Neutrophil (primary cell): ENCODE results near the gene PDE4D.
"Not testable (repeated sequence)": the region's sequence is repeated elsewhere in the genome, so short reads cannot be mapped to it uniquely, and the experiment has no call there.

Experiments
- H3K27ac ChIP-seq: fragments of 200-600 bp; sonication (generic); 2 replicates; pipeline ENCODE4 v1.5.1; 2016; ENCODE audit warnings: mild to moderate bottlenecking, moderate library complexity
- H3K27me3 ChIP-seq: fragments of 200-600 bp; sonication (generic); 2 replicates; pipeline ENCODE4 v1.6.0; 2016; ENCODE audit warnings: mild to moderate bottlenecking
- H3K36me3 ChIP-seq: fragments of 200-600 bp; sonication (generic); 2 replicates; pipeline ENCODE4 v1.5.1; 2017
- H3K4me1 ChIP-seq, 2 experiments: fragments of 200-600 bp in 1 of 2; sonication (generic) in 1 of 2; 1 replicate in 1 of 2; 2 replicates in 1 of 2; pipeline versions ENCODE4 v1.5.1 to v1.6.1; 2013 to 2016; ENCODE audit warnings: low read depth in 1 of 2, low read length in 1 of 2, mild to moderate bottlenecking in 1 of 2, moderate library complexity in 1 of 2; ENCODE audit not compliant: control insufficient read depth in 1 of 2, insufficient read depth in 1 of 2
- H3K4me3 ChIP-seq, 2 experiments: fragments of 200-600 bp in 1 of 2; sonication (generic) in 1 of 2; 1 replicate in 1 of 2; 2 replicates in 1 of 2; pipeline ENCODE4 v1.5.1; 2013 to 2016; ENCODE audit warnings: low read depth in 1 of 2, low read length in 1 of 2, mild to moderate bottlenecking in 1 of 2, moderate library complexity in 1 of 2
- H3K9me3 ChIP-seq: fragments of 200-600 bp; sonication (generic); 2 replicates; pipeline ENCODE4 v1.5.1; 2016
- TF ChIP-seq, protein P1 (sequence below): fragments of 200-600 bp; sonication (generic); IDR thresholded peaks from 2 replicates; pipeline ENCODE4 v1.5.1; 2016; ENCODE audit warnings: antibody characterized with exemption

The PDE4D gene

DNA sequence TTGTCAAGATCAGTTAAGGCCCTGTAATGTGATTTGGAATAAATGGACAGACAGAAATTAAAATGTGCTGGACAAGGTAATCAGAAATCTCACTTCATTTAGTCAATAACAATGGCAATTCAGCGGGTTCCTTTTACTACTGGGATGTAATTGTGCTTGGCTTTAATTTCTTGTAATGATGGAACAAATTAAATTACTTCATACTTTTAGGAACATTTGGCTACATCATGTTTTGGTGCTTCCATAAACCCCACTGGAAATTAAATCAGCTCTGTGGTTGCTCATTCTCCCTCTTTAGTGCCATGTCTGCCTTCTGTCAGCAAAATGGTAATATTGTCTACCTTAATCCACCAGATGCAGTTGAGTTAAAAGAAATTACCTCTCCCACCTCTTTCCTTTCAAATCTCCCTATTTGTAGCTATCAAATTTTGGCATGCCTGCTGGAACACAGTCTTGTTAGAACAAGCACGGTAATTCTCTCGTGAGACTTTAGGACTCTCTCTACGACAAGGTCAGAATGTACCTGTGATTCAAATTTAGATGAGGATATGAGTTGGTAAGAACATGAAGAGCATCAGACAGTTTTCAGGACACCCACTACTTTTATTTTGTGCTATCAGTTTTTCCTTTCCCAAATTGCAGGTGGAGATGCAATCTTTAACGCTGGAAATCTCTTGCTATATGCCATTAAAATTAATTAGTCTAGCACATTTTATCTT, 834.4 kb downstream of the PDE4D start:
- no peak overlapping the region for H3K4me3 ChIP-seq
- TF ChIP-seq, protein P1, sequence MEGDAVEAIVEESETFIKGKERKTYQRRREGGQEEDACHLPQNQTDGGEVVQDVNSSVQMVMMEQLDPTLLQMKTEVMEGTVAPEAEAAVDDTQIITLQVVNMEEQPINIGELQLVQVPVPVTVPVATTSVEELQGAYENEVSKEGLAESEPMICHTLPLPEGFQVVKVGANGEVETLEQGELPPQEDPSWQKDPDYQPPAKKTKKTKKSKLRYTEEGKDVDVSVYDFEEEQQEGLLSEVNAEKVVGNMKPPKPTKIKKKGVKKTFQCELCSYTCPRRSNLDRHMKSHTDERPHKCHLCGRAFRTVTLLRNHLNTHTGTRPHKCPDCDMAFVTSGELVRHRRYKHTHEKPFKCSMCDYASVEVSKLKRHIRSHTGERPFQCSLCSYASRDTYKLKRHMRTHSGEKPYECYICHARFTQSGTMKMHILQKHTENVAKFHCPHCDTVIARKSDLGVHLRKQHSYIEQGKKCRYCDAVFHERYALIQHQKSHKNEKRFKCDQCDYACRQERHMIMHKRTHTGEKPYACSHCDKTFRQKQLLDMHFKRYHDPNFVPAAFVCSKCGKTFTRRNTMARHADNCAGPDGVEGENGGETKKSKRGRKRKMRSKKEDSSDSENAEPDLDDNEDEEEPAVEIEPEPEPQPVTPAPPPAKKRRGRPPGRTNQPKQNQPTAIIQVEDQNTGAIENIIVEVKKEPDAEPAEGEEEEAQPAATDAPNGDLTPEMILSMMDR = no peak
- H3K36me3 ChIP-seq = peaks cover 9% of the 10 kb centered on the region
- peaks cover 3 to 7% of the 10 kb centered on the region in 2 experiments for H3K4me1 ChIP-seq
- no peaks in the 10 kb centered on the region for H3K27me3 ChIP-seq
- H3K27ac ChIP-seq = no peak overlapping the region
- H3K9me3 ChIP-seq = no peaks in the 10 kb centered on the region

DNA sequence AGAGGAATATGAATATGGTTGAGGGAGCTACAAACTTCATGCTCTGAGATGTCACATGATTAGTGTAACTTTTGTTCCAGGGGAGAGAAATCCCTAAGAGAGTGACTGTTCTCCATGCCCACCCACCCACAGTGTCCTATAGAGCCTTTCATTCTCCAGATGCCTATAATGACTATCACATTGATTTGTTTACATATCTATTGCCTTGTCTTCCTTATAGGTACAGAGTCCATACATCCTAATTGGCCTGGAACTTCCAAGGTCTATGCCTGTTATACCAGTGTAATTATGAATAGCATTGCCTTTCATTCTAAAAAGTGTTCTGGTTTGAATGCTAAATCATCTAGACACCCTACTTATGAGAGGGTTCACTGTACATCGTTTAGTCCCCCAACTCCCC, 835.3 kb downstream of the PDE4D start:
- peaks cover 2 to 5% of the 10 kb centered on the region in 2 experiments for H3K4me1 ChIP-seq
- H3K27me3 ChIP-seq = no peaks in the 10 kb centered on the region
- TF ChIP-seq, protein P1 = no peak
- H3K27ac ChIP-seq = no peak overlapping the region
- no peaks in the 10 kb centered on the region for H3K9me3 ChIP-seq
- H3K4me3 ChIP-seq = no peak overlapping the region
- peaks cover 9% of the 10 kb centered on the region for H3K36me3 ChIP-seq

DNA sequence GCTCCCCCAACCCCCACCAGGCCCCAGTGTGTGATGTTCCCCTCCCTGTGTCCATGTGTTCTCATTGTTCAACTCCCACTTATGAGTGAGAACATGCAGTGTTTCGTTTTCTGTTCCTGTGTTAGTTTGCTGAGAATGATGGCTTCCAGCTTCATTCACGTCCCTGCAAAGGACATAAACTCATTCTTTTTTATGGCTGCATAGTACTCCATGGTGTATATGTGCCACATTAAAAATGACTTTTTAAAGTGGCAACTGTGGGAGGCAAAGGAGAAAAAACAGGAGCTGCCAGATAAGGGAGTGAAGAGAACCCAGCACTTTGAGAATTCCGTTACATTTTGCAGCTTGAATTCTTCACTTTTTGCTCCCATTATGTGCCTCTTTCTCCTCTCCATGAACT, 836.9 kb downstream of the PDE4D start:
- not testable (repeated sequence) for H3K9me3 ChIP-seq, H3K36me3 ChIP-seq, H3K4me3 ChIP-seq, H3K4me1 ChIP-seq, H3K27ac ChIP-seq, H3K27me3 ChIP-seq

DNA sequence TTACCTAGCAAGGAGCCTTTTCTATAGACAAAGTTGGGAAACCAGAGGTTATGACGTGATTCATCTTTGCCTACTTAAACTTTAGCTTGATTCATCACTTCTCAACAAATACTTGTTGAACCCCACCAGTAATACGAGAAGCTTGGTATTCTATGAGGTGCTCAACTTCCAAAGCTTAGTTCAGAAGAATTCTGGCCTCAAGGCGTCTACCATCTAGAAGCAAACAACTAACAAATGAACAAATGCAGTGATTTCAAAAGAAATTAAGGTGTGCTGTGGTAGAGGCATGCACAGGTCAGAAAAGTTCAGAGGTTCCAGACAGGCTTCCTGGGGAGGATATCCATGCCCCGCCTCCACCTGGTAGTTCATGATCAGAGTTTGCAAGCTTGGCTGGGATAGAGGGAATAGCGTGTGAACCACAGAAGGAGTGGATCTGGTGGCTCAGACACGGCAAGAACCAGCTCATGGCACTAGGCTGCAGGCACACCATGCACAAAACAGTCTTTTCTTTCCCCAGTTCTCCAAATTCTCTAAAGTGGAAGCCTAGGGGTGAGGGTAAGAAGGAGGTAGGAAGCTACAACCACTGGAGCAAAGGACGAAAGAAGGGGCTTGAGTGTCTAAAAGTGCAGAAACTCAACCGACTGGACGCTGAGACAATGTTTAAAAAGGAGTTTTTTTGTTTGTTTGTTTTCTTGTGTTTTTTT, 837.6 kb downstream of the PDE4D start:
- Histone ChIP-seq H3K27ac (no peak overlapping the region), H3K36me3 (no peaks in the 10 kb centered on the region), H3K4me3 (no peak overlapping the region), H3K9me3 (no peaks in the 10 kb centered on the region), H3K27me3 (no peaks in the 10 kb centered on the region), H3K4me1 (no peaks in the 10 kb centered on the region)
- TF ChIP-seq, protein P1 = no peak

DNA sequence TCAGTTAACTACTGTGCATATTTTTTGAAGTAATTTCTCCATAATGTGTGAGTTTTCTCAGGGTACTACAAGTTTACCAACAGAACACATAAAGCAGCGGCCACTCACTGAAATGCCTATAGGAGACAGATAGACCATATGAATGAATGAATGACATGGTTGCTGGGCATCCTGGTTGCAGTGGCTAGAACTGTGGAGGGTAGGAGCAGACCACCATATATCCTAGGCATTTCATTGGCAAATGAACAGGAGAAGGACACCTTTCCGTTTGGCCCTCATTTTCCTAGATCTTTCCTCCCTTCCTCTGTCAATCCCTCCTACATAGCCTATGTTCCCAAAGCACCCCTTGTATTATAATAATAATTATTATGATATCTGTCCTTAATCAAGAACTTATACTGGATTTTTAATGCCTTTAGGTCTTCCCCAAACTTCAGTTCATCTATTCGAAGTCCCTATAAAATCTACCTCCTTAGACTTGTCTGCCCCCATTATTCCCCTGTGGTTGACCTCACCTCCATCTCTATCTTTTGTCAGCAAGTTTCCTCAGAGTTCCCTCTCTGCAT, 838.5 kb downstream of the PDE4D start:
- no peaks in the 10 kb centered on the region for H3K27me3 ChIP-seq
- no peaks in the 10 kb centered on the region for H3K9me3 ChIP-seq
- H3K4me3 ChIP-seq = no peak overlapping the region
- TF ChIP-seq, protein P1 = no peak
- no peak overlapping the region for H3K27ac ChIP-seq
- no peaks in the 10 kb centered on the region for H3K4me1 ChIP-seq
- H3K36me3 ChIP-seq = no peaks in the 10 kb centered on the region

DNA sequence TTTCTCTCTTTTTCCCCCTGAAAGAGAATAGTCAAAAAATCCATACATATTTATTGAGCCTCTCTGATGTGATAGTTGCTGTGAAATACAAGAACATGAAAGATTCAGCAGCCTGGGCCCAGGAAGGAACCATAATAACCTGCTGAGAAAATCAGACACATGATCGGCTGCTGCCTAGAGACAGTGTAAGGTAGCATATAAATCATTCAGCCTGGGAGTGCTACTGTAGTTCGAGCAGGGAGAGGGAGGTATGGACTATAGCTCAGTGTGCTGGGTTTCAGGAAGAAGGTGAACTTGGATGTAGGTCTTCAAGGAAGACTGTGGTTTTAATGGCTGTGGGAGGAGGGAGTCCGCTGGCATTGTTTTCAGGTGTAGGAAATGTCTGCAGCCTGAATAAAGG, 841.6 kb downstream of the PDE4D start:
- H3K27me3 ChIP-seq = no peaks in the 10 kb centered on the region
- H3K9me3 ChIP-seq = no peaks in the 10 kb centered on the region
- no peaks in the 10 kb centered on the region for H3K36me3 ChIP-seq
- H3K4me3 ChIP-seq = no peak overlapping the region
- no peak overlapping the region for H3K27ac ChIP-seq
- TF ChIP-seq, protein P1 = no peak
- no peaks in the 10 kb centered on the region for H3K4me1 ChIP-seq
